ENCODE results near the gene JPH2.

The JPH2 gene

DNA sequence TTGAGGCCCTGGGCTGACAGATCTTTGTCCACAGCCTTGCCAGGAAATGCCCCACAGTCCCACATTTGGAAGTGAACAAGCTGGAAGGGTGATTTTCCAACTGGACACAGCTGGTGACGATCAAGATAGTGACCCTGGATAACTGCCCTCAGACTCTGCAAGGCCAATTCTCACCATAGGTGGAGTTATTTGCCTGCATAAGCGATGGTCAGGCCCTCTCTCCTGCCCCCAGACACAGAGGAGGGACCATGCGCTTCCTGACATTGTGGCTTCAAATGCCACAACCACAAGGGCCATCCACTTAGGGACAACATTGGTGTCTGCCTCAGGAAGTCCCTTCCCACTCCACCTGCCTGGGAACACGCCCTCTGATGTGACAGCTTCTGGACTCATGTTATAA, 96.0 kb downstream of the JPH2 start:
- DNase-seq (ENCODE audit: low read depth): no peak
- TF ChIP-seq CTCF (IDR thresholded peaks at IDR 0.05; ENCODE audit: low read depth, low read length): peak; percentile 0
- TF ChIP-seq, protein P1, sequence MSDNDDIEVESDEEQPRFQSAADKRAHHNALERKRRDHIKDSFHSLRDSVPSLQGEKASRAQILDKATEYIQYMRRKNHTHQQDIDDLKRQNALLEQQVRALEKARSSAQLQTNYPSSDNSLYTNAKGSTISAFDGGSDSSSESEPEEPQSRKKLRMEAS (IDR thresholded peaks at IDR 0.05; ENCODE audit: low read depth, low read length): no peak
- no peak overlapping the region for H3K4me3 ChIP-seq (ENCODE audit: low read depth, low read length)

GRCh38 chr20:44089987-44090674, 96.9 kb downstream of the JPH2 start:
- H3K4me3 ChIP-seq (ENCODE audit: low read depth, low read length): no peak overlapping the region
- DNase-seq (ENCODE audit: low read depth): peak; percentile 66
- TF ChIP-seq MYC (IDR thresholded peaks at IDR 0.05; ENCODE audit: low read depth, low read length): no peak
- TF ChIP-seq, protein P1 (IDR thresholded peaks at IDR 0.05; ENCODE audit: low read depth, low read length): peak; percentile 91

DNA sequence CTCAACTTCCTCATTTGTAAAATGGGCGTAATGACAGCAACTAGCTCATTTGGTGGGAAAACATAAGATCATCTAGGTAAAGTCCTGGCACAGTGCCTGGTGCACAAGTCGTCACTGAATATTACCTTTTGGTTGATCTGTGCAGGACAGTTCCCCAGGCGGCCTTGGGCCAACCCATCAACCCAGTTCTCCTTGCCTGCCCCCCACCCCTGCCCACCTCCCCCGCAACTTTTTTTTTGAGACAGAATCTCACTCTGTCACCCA, 99.2 kb downstream of the JPH2 start:
- H3K4me3 ChIP-seq (ENCODE audit: low read depth, low read length): no peak overlapping the region
- TF ChIP-seq CTCF (IDR thresholded peaks at IDR 0.05; ENCODE audit: low read depth, low read length) (no peak), MYC (IDR thresholded peaks at IDR 0.05; ENCODE audit: low read depth, low read length) (no peak), POLR2A (IDR thresholded peaks at IDR 0.05; ENCODE audit: extremely low read depth, insufficient read length) (no peak)
- TF ChIP-seq, protein P1 (IDR thresholded peaks at IDR 0.05; ENCODE audit: low read depth, low read length): no peak
- no peak for DNase-seq (ENCODE audit: low read depth)

GRCh38 chr20:44087051-44087856, 99.7 kb downstream of the JPH2 start:
- TF ChIP-seq, protein P1 (IDR thresholded peaks at IDR 0.05; ENCODE audit: low read depth, low read length): no peak
- TF ChIP-seq MYC (IDR thresholded peaks at IDR 0.05; ENCODE audit: low read depth, low read length) (no peak), CTCF (IDR thresholded peaks at IDR 0.05; ENCODE audit: low read depth, low read length) (no peak)

DNA sequence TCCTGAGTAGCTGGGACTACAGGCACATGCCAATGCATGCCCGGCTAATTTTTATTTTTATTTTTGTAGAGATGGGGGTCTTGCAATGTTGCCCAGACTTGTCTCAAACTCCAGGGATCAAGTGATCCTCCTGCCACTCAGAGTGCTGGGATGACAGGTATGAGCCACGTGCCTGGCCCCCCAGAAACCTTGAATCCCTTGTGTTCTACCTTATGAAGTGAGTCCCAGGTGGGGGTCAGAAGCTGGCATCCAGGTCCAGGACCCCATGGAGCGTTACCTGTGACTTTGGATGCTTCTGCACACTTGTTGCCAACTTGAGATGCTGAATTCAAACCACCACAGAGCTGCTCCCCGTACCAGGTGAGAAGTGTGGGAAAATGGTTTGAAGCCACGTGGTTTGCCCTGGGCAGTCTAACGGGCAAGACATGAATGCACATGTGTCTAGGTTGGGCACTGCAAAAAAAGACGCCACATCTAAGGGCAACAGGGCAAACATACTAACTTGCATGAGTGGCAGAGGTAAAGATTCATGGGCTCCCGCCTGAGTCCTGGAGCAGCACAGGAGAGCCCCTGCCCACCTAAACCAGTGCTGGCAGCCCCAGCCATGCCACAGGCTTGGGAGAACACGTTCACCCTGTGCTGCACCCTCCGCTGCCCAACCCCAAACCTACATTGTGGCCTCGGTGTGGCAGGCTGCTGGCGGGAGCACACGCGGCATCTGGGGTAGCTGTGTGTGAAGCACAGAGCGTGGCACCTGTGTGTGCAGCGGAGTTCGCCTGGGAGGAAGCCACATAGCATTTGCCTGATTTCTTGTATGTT, 101.2 kb downstream of the JPH2 start:
- H3K4me3 ChIP-seq (ENCODE audit: low read depth, low read length): no peak overlapping the region
- no peak for TF ChIP-seq CTCF (IDR thresholded peaks at IDR 0.05; ENCODE audit: low read depth, low read length)
- TF ChIP-seq, protein P1 (IDR thresholded peaks at IDR 0.05; ENCODE audit: low read depth, low read length): no peak
- no peak for TF ChIP-seq MYC (IDR thresholded peaks at IDR 0.05; ENCODE audit: low read depth, low read length)
- no peak for TF ChIP-seq POLR2A (IDR thresholded peaks at IDR 0.05; ENCODE audit: extremely low read depth, insufficient read length)
- DNase-seq (ENCODE audit: low read depth): no peak

More at GRCh38 chr20:44087051-44087856, 99.7 kb downstream of the JPH2 start:
- DNase-seq (ENCODE audit: low read depth): no peak
- H3K4me3 ChIP-seq (ENCODE audit: low read depth, low read length): no peak overlapping the region

GRCh38 chr20:44084891-44085290, 102.1 kb downstream of the JPH2 start:
- no peak overlapping the region for H3K4me3 ChIP-seq (ENCODE audit: low read depth, low read length)
- TF ChIP-seq, protein P1 (IDR thresholded peaks at IDR 0.05; ENCODE audit: low read depth, low read length): no peak
- TF ChIP-seq CTCF (IDR thresholded peaks at IDR 0.05; ENCODE audit: low read depth, low read length): no peak
- TF ChIP-seq MYC (IDR thresholded peaks at IDR 0.05; ENCODE audit: low read depth, low read length): no peak
- no peak for TF ChIP-seq POLR2A (IDR thresholded peaks at IDR 0.05; ENCODE audit: extremely low read depth, insufficient read length)
- no peak for DNase-seq (ENCODE audit: low read depth)
